ENCODE data around the gene USF2. TPM values are rescaled to one million over a fixed set of nuclear protein-coding genes. Genes with fewer than 3 reads are reported as not detected.

Gene USF2
- total and polyA plus RNA-seq, 2 donors (not counting 1 experiment from before 2014, with no cell fraction given) = 318 to 377 TPM

GRCh38 chr19:35318679-35319448 is 50.1 kb downstream of the USF2 start:
- peak overlapping the region; percentile 26 for H3K9ac ChIP-seq (ENCODE audit: low read length)
- peaks cover 84% of the 10 kb centered on the region for H3K4me1 Mint-ChIP-seq
- H3K27ac Mint-ChIP-seq = peak overlapping the region; percentile 91

More at GRCh38 chr19:35318679-35319448, 50.1 kb downstream of the USF2 start:
- no peaks in the 10 kb centered on the region for H3K27me3 ChIP-seq (replicated peaks in 1 of 4; ENCODE audit: control extremely low read depth in 1 of 4, control insufficient read depth in 3 of 4, insufficient read depth in 4 of 4, low read length in 3 of 4)
- Mint-ChIP-seq H3K27me3 (no peaks in the 10 kb centered on the region), H3K9me3 (ENCODE audit: insufficient read depth) (no peaks in the 10 kb centered on the region), H3K4me3 (peak overlapping the region; percentile 75)
- WGBS (ENCODE audit: insufficient coverage) = 51% methylated on average over 16 of the region's 16 CpGs
- POLR2A ChIA-PET = interaction anchor here (0.6 to 8.3 kb wide), 4 partner anchors 12 to 252 kb away, joined by 3 to 106 read pairs (median 5); partner anchors contain the start of gene CD22
- CTCF ChIA-PET = interaction anchor here (1.1 to 5.0 kb wide), 9 partner anchors 10 to 150 kb away, joined by 3 to 26 read pairs (median 6); partner anchors contain the start of genes CD22 and FFAR1
- no peaks in the 10 kb centered on the region for H3K36me3 ChIP-seq (replicated peaks in 1 of 2; ENCODE audit: control extremely low read depth in 1 of 2, control insufficient read depth in 1 of 2, extremely low read depth in 1 of 2, insufficient read depth in 2 of 2, low read length in 1 of 2)
- peaks cover 81 to 97% of the 10 kb centered on the region in 2 donors for H3K4me1 ChIP-seq (ENCODE audit: control insufficient read depth in 2 of 2, insufficient read depth in 2 of 2, low read length in 2 of 2)
- intact Hi-C loops (cut with micrococcal nuclease) = no loop called here
- H3K9me3 ChIP-seq (ENCODE audit: control extremely low read depth in 1 of 3, control insufficient read depth in 2 of 3, insufficient read depth in 1 of 3, low read length in 2 of 3) = peaks cover 0 to 3% (median 0%) of the 10 kb centered on the region in 3 donors
- no peaks in the 10 kb centered on the region for H4K20me1 ChIP-seq (ENCODE audit: control insufficient read depth, insufficient read depth, low read length, poor library complexity, severe bottlenecking)
- peaks cover 34% of the 10 kb centered on the region for H3K79me2 ChIP-seq (ENCODE audit: control insufficient read depth, insufficient read depth, low read length)
- peak; percentile 25 for ATAC-seq (ENCODE audit: low read depth)
- peak; percentile 65 for DNase-seq
- H3K4me3 ChIP-seq (ENCODE audit: control extremely low read depth in 1 of 5, extremely low read depth in 1 of 5, insufficient read depth in 1 of 5, low read depth in 2 of 5, low read length in 4 of 5) = peak overlapping the region in 1 of 5 experiments; percentile 53
- H3K27ac ChIP-seq (ENCODE audit: low read length in 2 of 2) = peak overlapping the region; percentile 94 to 97
- TF ChIP-seq CTCF (IDR thresholded peaks at IDR 0.05) = no peak
- TF ChIP-seq EZH2 (IDR thresholded peaks at IDR 0.05; ENCODE audit: borderline replicate concordance, insufficient read depth, low read depth, low read length, poor library complexity, severe bottlenecking) = no peak
- H3K4me2 ChIP-seq (replicated peaks; ENCODE audit: low read depth, low read length, poor library complexity, severe bottlenecking) = peak overlapping the region; percentile 84
- no peak overlapping the region for H2AFZ ChIP-seq (ENCODE audit: insufficient read depth, low read depth, low read length, poor library complexity, severe bottlenecking)

All from B cell (primary cell).